Neural cell (in vitro differentiated cells): Measurements from ENCODE around the gene MED16. TPM values are rescaled to one million over a fixed set of nuclear protein-coding genes. Genes with fewer than 3 reads are reported as not detected.
A peak's percentile ranks its signal among the peaks of the same experiment; 100 is the strongest.

Experiments used
- H2AFZ ChIP-seq: fragments of 200-600, 300-800 bp; sonication (generic), shearing (Covaris generic); 2 replicates; pipeline ENCODE4 v1.6.0; 2014; ENCODE audit warnings: low read depth, mild to moderate bottlenecking, antibody characterized with exemption, low read length, moderate library complexity
- H3F3A ChIP-seq: fragments of 200-600 bp; shearing (Covaris generic); 2 replicates; pipeline ENCODE4 v1.6.1; 2016; ENCODE audit warnings: mild to moderate bottlenecking, moderate library complexity, mixed read lengths, antibody characterized with exemption, low read length; ENCODE audit not compliant: insufficient read depth, poor library complexity, severe bottlenecking
- H3K27ac ChIP-seq: fragments of 200-600, 300-800 bp; sonication (generic), shearing (Covaris generic); 2 replicates; pipeline ENCODE4 v1.5.1; 2014; ENCODE audit warnings: mild to moderate bottlenecking, low read length, moderate library complexity
- H3K27me3 ChIP-seq: fragments of 300-800, 200-600 bp; sonication (generic), shearing (Covaris generic); 2 replicates; pipeline ENCODE4 v1.6.0; 2014; ENCODE audit warnings: mild to moderate bottlenecking, low read depth, low read length, moderate library complexity; ENCODE audit not compliant: insufficient read depth
- H3K36me3 ChIP-seq: fragments of 300-800, 200-600 bp; sonication (generic), shearing (Covaris generic); 2 replicates; pipeline ENCODE4 v1.5.1; 2014; ENCODE audit warnings: mild to moderate bottlenecking, antibody characterized with exemption, low read length, moderate library complexity; ENCODE audit not compliant: insufficient read depth
- H3K4me2 ChIP-seq: fragments of 300-800, 200-600 bp; sonication (generic), shearing (Covaris generic); 2 replicates; pipeline ENCODE4 v1.6.0; 2014; ENCODE audit warnings: mild to moderate bottlenecking, low read length
- H3K4me3 ChIP-seq: fragments of 300-800, 200-600 bp; sonication (generic), shearing (Covaris generic); 2 replicates; pipeline ENCODE4 v1.5.1; 2014; ENCODE audit warnings: mild to moderate bottlenecking, low read length, moderate library complexity
- H3K79me2 ChIP-seq: fragments of 200-600 bp; shearing (Covaris generic); replicated peaks from 2 replicates; pipeline ENCODE4 v1.6.0; 2014; ENCODE audit warnings: mild to moderate bottlenecking, low read length, moderate library complexity; ENCODE audit not compliant: insufficient read depth
- H3K9ac ChIP-seq: fragments of 300-800, 200-600 bp; sonication (generic), shearing (Covaris generic); 2 replicates; pipeline ENCODE4 v1.6.1; 2016; ENCODE audit warnings: mild to moderate bottlenecking, low read length, mixed read lengths
- H3K9me2 ChIP-seq: fragments of 200-600 bp; shearing (Covaris generic); 2 replicates; pipeline ENCODE4 v1.6.1; 2016; ENCODE audit warnings: mild to moderate bottlenecking, low read length, mixed read lengths; ENCODE audit not compliant: insufficient read depth
- H3K9me3 ChIP-seq: fragments of 200-600, 300-800 bp; sonication (generic), shearing (Covaris generic); 2 replicates; pipeline ENCODE4 v1.6.1; 2016; ENCODE audit warnings: mild to moderate bottlenecking, mixed run types, low read length, moderate library complexity, mixed read lengths
- H4K20me1 ChIP-seq: fragments of 200-600 bp; shearing (Covaris generic); 2 replicates; pipeline ENCODE4 v1.6.1; 2016; ENCODE audit warnings: mild to moderate bottlenecking, mixed run types; ENCODE audit not compliant: insufficient read depth
- EP300 ChIP-seq: fragments of 450-650 bp; conservative IDR thresholded peaks from 2 replicates; pipeline ENCODE4 v1.6.1; 2014; ENCODE audit warnings: antibody characterized with exemption, mild to moderate bottlenecking, moderate library complexity; ENCODE audit not compliant: poor library complexity, severe bottlenecking
- EZH2 ChIP-seq: fragments of 200-600, 300-800 bp; shearing (Covaris generic), sonication (generic); IDR thresholded peaks from 2 replicates; pipeline ENCODE4 v1.6.1; 2014; ENCODE audit warnings: antibody characterized with exemption, low read length, borderline replicate concordance, mild to moderate bottlenecking; ENCODE audit not compliant: insufficient read depth, poor library complexity, severe bottlenecking
- MXI1 ChIP-seq: fragments of 450-650 bp; conservative IDR thresholded peaks from 2 replicates; pipeline ENCODE4 v1.6.1; 2014; ENCODE audit warnings: antibody characterized with exemption, mild to moderate bottlenecking; ENCODE audit not compliant: poor library complexity, severe bottlenecking
- POLR2AphosphoS5 ChIP-seq: IDR thresholded peaks from 2 replicates; pipeline ENCODE4 v1.6.1; 2012
- RAD21 ChIP-seq: fragments of 450-650 bp; conservative IDR thresholded peaks from 2 replicates; pipeline ENCODE4 v1.6.1; 2014; ENCODE audit warnings: antibody characterized with exemption, mild to moderate bottlenecking, moderate library complexity
- SMC3 ChIP-seq: fragments of 450-650 bp; conservative IDR thresholded peaks from 2 replicates; pipeline ENCODE4 v1.6.1; 2014; ENCODE audit warnings: antibody characterized with exemption, mild to moderate bottlenecking, moderate library complexity; ENCODE audit not compliant: poor library complexity
- TAF1 ChIP-seq: IDR thresholded peaks from 2 replicates; pipeline ENCODE4 v1.6.1; 2012; ENCODE audit warnings: low read depth
- polyA plus RNA-seq: library from polyadenylated mRNA; depleted of rRNA; stranded (reverse); fragments of >200 nt; gene quantifications from 2 replicates; pipeline ENCODE4 v1.2.3, GENCODE V29; 2014
- TF ChIP-seq, protein P1 (sequence below): fragments of 450-650 bp; IDR thresholded peaks from 2 replicates; pipeline ENCODE4 v1.5.1; 2014; ENCODE audit warnings: antibody characterized with exemption, mild to moderate bottlenecking, moderate library complexity; ENCODE audit not compliant: poor library complexity, severe bottlenecking
- TF ChIP-seq, protein P2 (sequence below): IDR thresholded peaks from 2 replicates; pipeline ENCODE4 v1.6.1; 2012; ENCODE audit warnings: borderline replicate concordance

MED16 gene
- polyA plus RNA-seq, 1 donor from 2014 or later: 13.3 TPM

DNA sequence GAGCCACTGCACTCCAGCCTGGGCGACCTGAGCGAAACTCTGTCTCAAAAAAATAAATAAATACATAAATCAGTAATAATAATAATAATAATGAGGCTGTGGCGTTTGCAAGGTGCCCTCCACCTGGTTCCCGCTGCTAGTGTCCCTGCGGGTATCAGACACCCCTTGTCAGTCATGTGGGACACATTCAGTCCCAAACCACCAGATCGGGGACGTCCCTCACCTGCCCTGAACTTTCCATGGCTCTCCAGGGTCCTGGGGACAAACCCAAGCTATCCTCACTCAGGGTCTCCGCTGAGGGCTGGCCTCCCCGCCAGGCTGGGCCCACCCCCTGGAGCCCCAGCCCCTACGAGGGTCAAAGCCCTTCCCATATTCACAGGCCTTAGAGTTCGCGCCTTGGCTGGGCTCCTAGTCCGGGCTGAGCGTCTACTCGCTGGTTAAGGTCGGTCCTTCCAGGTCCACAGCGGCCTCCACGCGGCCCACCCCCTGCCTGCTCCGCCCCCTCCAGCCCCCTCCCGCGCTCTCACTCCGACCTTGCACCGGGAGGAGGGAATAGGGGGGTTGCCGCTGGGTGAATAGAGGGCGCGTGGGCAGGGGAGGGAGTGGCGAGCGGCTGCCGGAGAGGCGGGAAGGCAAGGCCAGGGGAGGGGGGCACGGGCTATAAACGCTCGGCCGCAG is 23.8 kb upstream of the MED16 start:
- peaks cover 49% of the 10 kb centered on the region for H3K27me3 ChIP-seq
- no peak overlapping the region for H3K27ac ChIP-seq
- TF ChIP-seq POLR2AphosphoS5 (no peak), SMC3 (no peak), MXI1 (no peak), RAD21 (no peak), EZH2 (no peak), EP300 (no peak), TAF1 (no peak)
- TF ChIP-seq, protein P1, sequence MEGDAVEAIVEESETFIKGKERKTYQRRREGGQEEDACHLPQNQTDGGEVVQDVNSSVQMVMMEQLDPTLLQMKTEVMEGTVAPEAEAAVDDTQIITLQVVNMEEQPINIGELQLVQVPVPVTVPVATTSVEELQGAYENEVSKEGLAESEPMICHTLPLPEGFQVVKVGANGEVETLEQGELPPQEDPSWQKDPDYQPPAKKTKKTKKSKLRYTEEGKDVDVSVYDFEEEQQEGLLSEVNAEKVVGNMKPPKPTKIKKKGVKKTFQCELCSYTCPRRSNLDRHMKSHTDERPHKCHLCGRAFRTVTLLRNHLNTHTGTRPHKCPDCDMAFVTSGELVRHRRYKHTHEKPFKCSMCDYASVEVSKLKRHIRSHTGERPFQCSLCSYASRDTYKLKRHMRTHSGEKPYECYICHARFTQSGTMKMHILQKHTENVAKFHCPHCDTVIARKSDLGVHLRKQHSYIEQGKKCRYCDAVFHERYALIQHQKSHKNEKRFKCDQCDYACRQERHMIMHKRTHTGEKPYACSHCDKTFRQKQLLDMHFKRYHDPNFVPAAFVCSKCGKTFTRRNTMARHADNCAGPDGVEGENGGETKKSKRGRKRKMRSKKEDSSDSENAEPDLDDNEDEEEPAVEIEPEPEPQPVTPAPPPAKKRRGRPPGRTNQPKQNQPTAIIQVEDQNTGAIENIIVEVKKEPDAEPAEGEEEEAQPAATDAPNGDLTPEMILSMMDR: no peak
- TF ChIP-seq, protein P2, sequence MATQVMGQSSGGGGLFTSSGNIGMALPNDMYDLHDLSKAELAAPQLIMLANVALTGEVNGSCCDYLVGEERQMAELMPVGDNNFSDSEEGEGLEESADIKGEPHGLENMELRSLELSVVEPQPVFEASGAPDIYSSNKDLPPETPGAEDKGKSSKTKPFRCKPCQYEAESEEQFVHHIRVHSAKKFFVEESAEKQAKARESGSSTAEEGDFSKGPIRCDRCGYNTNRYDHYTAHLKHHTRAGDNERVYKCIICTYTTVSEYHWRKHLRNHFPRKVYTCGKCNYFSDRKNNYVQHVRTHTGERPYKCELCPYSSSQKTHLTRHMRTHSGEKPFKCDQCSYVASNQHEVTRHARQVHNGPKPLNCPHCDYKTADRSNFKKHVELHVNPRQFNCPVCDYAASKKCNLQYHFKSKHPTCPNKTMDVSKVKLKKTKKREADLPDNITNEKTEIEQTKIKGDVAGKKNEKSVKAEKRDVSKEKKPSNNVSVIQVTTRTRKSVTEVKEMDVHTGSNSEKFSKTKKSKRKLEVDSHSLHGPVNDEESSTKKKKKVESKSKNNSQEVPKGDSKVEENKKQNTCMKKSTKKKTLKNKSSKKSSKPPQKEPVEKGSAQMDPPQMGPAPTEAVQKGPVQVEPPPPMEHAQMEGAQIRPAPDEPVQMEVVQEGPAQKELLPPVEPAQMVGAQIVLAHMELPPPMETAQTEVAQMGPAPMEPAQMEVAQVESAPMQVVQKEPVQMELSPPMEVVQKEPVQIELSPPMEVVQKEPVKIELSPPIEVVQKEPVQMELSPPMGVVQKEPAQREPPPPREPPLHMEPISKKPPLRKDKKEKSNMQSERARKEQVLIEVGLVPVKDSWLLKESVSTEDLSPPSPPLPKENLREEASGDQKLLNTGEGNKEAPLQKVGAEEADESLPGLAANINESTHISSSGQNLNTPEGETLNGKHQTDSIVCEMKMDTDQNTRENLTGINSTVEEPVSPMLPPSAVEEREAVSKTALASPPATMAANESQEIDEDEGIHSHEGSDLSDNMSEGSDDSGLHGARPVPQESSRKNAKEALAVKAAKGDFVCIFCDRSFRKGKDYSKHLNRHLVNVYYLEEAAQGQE: no peak

DNA sequence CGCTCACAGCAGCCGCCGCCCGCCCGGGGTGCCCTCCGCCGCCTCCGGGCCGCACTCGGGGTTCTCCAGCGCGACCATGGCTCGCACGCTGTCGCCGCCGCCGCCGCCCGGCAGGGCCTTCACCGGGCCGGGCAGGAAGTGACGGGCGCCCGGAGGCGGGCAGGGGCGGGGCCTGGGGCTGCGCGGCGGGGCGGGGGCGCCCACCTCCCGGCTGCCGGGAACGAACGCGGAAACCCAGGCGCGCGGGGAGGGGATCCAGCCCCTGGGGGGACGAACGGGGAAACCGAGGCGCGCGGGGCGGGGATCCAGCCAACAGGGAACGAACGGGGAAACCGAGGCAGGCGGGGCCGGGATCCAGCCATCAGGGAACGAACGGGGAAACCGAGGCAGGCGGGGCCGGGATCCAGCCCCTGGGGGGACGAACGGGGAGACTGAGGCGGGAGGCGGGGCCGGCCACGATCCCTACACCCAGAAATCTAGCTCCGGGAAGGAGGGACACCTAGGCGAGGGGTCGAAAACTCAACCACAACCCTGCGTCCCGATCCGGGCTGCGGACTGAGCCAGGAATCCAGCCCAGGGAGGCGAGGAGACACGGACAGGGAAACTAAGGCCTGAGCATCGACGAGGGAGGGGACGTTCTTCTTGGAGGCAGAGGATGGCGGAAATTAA is 20.2 kb upstream of the MED16 start, which contains the start of gene R3HDM4:
TSS of gene R3HDM4 (minus strand) at position 140 of the 669 bp plus-strand sequence. CDS start at position 78, 62 bp downstream.
- H3K36me3 ChIP-seq: no peaks in the 10 kb centered on the region
- H4K20me1 ChIP-seq: no peaks in the 10 kb centered on the region
- H3K9me3 ChIP-seq: no peaks in the 10 kb centered on the region
- H3K79me2 ChIP-seq: peaks cover 11% of the 10 kb centered on the region
- H2AFZ ChIP-seq: peak within 1 kb of the TSS; percentile 60
- H3K27me3 ChIP-seq: peaks cover 17% of the 10 kb centered on the region
- H3K27ac ChIP-seq: peak within 1 kb of the TSS; percentile 52
- no peaks in the 10 kb centered on the region for H3F3A ChIP-seq
- H3K9ac ChIP-seq: peak within 1 kb of the TSS; percentile 83
- peak within 1 kb of the TSS; percentile 79 for H3K4me3 ChIP-seq
- TF ChIP-seq, protein P2: no peak
- no peak for TF ChIP-seq SMC3
- TF ChIP-seq RAD21: no peak
- peak; percentile 39 for TF ChIP-seq TAF1
- TF ChIP-seq EZH2: no peak
- TF ChIP-seq POLR2AphosphoS5: peak; percentile 87
- peak within 1 kb of the TSS; percentile 38 for H3K4me2 ChIP-seq
- H3K9me2 ChIP-seq: no peaks in the 10 kb centered on the region

More for the DNA sequence above, 23.8 kb upstream of the MED16 start:
- Histone ChIP-seq H4K20me1 (no peaks in the 10 kb centered on the region), H3K36me3 (no peaks in the 10 kb centered on the region), H3K9ac (no peak overlapping the region), H3K9me2 (no peaks in the 10 kb centered on the region), H3K79me2 (peaks cover 7% of the 10 kb centered on the region), H3K4me3 (peak overlapping the region; percentile 61), H2AFZ (no peak overlapping the region), H3F3A (no peaks in the 10 kb centered on the region), H3K4me2 (no peak overlapping the region), H3K9me3 (no peaks in the 10 kb centered on the region)
